IMR-90 (cell line): ENCODE data around the gene ETV4. TPM values are rescaled to one million over a fixed set of nuclear protein-coding genes. Genes with fewer than 3 reads are reported as not detected.

Experiments used
- ATAC-seq: fragments of 200-7000 bp; cut with Tn5 transposase; 2 replicates; pipeline ENCODE4 v1.9.1; 2020; ENCODE audit warnings: low read depth, mild to moderate bottlenecking, moderate library complexity
- BruUV-seq: library from RNA; stranded (reverse); fragments of 400-500 nt; replicated peaks from 2 replicates; lab custom pipeline; 2021; lab: Mats Ljungman, UMichigan
- CTCF ChIA-PET: fragments of 300-600 bp; formaldehyde crosslinking; extraction: SDS; loops from one replicate; lab custom pipeline; 2021; ENCODE audit warnings: antibody characterized with exemption; lab: Yijun Ruan, JAX
- POLR2A ChIA-PET: fragments of 300-600 bp; sonication (Branson Sonifier 250); formaldehyde crosslinking; loops from one replicate; lab custom pipeline; 2022; ENCODE audit warnings: antibody characterized with exemption; ENCODE audit not compliant: unreplicated experiment; lab: Charles Lee
- DNase-seq: peaks from one replicate; pipeline ENCODE4 v3.0.0; 2013
- H2AFZ ChIP-seq: replicated peaks from 2 replicates; pipeline ENCODE3; 2013; ENCODE audit warnings: low read length, mild to moderate bottlenecking; ENCODE audit not compliant: poor library complexity
- H2AK5ac ChIP-seq: 2 replicates; pipeline ENCODE4 v1.6.1; 2013; ENCODE audit warnings: low read depth, low read length, inconsistent platforms
- H2AK9ac ChIP-seq: replicated peaks from 2 replicates; pipeline ENCODE3; 2013; ENCODE audit warnings: mild to moderate bottlenecking, low read depth, low read length, moderate library complexity; ENCODE audit not compliant: poor library complexity
- H2BK120ac ChIP-seq: 2 replicates; pipeline ENCODE4 v1.6.1; 2013; ENCODE audit warnings: low read depth, low read length, inconsistent platforms
- H2BK15ac ChIP-seq: 3 replicates; pipeline ENCODE4 v1.6.1; 2013; ENCODE audit warnings: low read depth, low read length, inconsistent platforms
- H2BK20ac ChIP-seq: 2 replicates; pipeline ENCODE4 v1.6.1; 2013; ENCODE audit warnings: low read depth, mild to moderate bottlenecking, inconsistent platforms, low read length, moderate library complexity
- H2BK5ac ChIP-seq: 2 replicates; pipeline ENCODE4 v1.6.1; 2013; ENCODE audit warnings: mild to moderate bottlenecking, low read depth, low read length, inconsistent platforms; ENCODE audit not compliant: poor library complexity, severe bottlenecking
- H3K14ac ChIP-seq: replicated peaks from 2 replicates; pipeline ENCODE4 v1.6.1; 2013; ENCODE audit warnings: low read depth, low read length, inconsistent platforms
- H3K18ac ChIP-seq: 2 replicates; pipeline ENCODE4 v1.6.1; 2013; ENCODE audit warnings: low read depth, low read length, control low read depth
- H3K23ac ChIP-seq: 2 replicates; pipeline ENCODE4 v1.6.1; 2013; ENCODE audit warnings: low read depth, low read length, inconsistent platforms
- H3K27ac ChIP-seq: 2 replicates; pipeline ENCODE4 v1.5.1; 2013; ENCODE audit warnings: mild to moderate bottlenecking, control low read depth, low read length; ENCODE audit not compliant: insufficient read depth
- H3K27me3 ChIP-seq: 2 replicates; pipeline ENCODE4 v1.6.1; 2013; ENCODE audit warnings: low read length; ENCODE audit not compliant: control insufficient read depth, insufficient read depth
- H3K36me3 ChIP-seq: 2 replicates; pipeline ENCODE4 v1.6.1; 2013; ENCODE audit warnings: low read length, mixed read lengths; ENCODE audit not compliant: control insufficient read depth, insufficient read depth
- H3K4ac ChIP-seq: 2 replicates; pipeline ENCODE4 v1.6.1; 2013; ENCODE audit warnings: low read depth, low read length, inconsistent platforms
- H3K4me1 ChIP-seq: 2 replicates; pipeline ENCODE4 v1.6.1; 2013; ENCODE audit warnings: low read length, mixed read lengths; ENCODE audit not compliant: control insufficient read depth, insufficient read depth
- H3K4me2 ChIP-seq: 2 replicates; pipeline ENCODE4 v1.6.1; 2013; ENCODE audit warnings: low read depth, mild to moderate bottlenecking, control low read depth, low read length, moderate library complexity
- H3K4me3 ChIP-seq: 2 replicates; pipeline ENCODE4 v1.5.1; 2013; ENCODE audit warnings: low read depth, mild to moderate bottlenecking, control low read depth, low read length, moderate library complexity; ENCODE audit not compliant: insufficient read depth
- H3K56ac ChIP-seq: 2 replicates; pipeline ENCODE4 v1.6.1; 2013; ENCODE audit warnings: low read length, inconsistent platforms; ENCODE audit not compliant: insufficient read depth; ENCODE audit errors: extremely low read depth
- H3K79me1 ChIP-seq, 2 experiments: 2 replicates each; pipeline ENCODE4 v1.6.1; 2013; ENCODE audit warnings: low read length in 2 of 2, inconsistent platforms in 1 of 2, low read depth in 1 of 2
- H3K9ac ChIP-seq: 2 replicates; pipeline ENCODE4 v1.6.1; 2013; ENCODE audit warnings: low read depth, low read length, control low read depth
- H3K9me1 ChIP-seq: 2 replicates; pipeline ENCODE4 v1.6.1; 2013; ENCODE audit warnings: low read length, inconsistent platforms; ENCODE audit not compliant: insufficient read depth
- H3K9me3 ChIP-seq: 2 replicates; pipeline ENCODE4 v1.6.1; 2013; ENCODE audit warnings: low read length; ENCODE audit not compliant: control insufficient read depth, insufficient read depth
- H4K20me1 ChIP-seq: 2 replicates; pipeline ENCODE4 v1.6.1; 2013; ENCODE audit warnings: low read length, inconsistent platforms; ENCODE audit not compliant: insufficient read depth
- H4K5ac ChIP-seq: 2 replicates; pipeline ENCODE4 v1.6.1; 2013; ENCODE audit warnings: mild to moderate bottlenecking, low read depth, low read length, control low read depth
- H4K8ac ChIP-seq, 2 experiments: 2 replicates each; pipeline ENCODE4 v1.6.1; 2013; ENCODE audit warnings: low read depth in 2 of 2, low read length in 2 of 2, control low read depth in 1 of 2, inconsistent platforms in 1 of 2
- H4K91ac ChIP-seq: 2 replicates; pipeline ENCODE4 v1.6.1; 2013; ENCODE audit warnings: low read depth, low read length, inconsistent platforms; ENCODE audit not compliant: insufficient read depth
- CHD1 ChIP-seq: IDR thresholded peaks from 2 replicates; pipeline ENCODE4 v1.6.1; 2012; ENCODE audit warnings: low read depth, low read length, improper control_type of control experiment
- MAFK ChIP-seq: IDR thresholded peaks from 2 replicates; pipeline ENCODE4 v1.6.1; 2012; ENCODE audit warnings: low read depth, low read length, improper control_type of control experiment
- MAZ ChIP-seq: IDR thresholded peaks from 2 replicates; pipeline ENCODE4 v1.6.1; 2012; ENCODE audit warnings: low read depth, mild to moderate bottlenecking, low read length, improper control_type of control experiment, moderate library complexity, borderline replicate concordance
- RAD21 ChIP-seq: IDR thresholded peaks from 2 replicates; pipeline ENCODE4 v1.6.1; 2012; ENCODE audit warnings: low read length, improper control_type of control experiment
- WGBS, 2 experiments: methylation state at CpG; one replicate each; pipeline versions ENCODE4 v1.1.5 to v1.1.7; 2013; ENCODE audit warnings: missing lambda C conversion rate in 2 of 2; ENCODE audit not compliant: insufficient read length in 1 of 2; ENCODE audit errors: extremely low coverage in 2 of 2; 5-methylcytosine and 5-hydroxymethylcytosine counted together
- dilution Hi-C: fragments of 300-500 bp; cut with HindIII; formaldehyde crosslinking; loops from one replicate; pipeline ENCODE4 v1.14.3; 2018; ENCODE audit warnings: low sequenced_read_pairs; ENCODE audit not compliant: unreplicated experiment
- in situ Hi-C: fragments of 300-500 bp; cut with MboI; formaldehyde crosslinking; loops from 3 replicates; pipeline ENCODE4 v1.14.3; 2019; ENCODE audit warnings: low sequenced_read_pairs, inconsistent platforms, mixed read lengths
- intact Hi-C: fragments of 100-400 bp; cut with micrococcal nuclease; formaldehyde crosslinking; loops from 2 replicates; pipeline ENCODE4 v1.10.0; 2022
- polyA plus RNA-seq, 3 experiments: library from polyadenylated mRNA; depleted of rRNA; stranded (reverse); fragments of >200 nt; gene quantifications; 2 replicates each; pipeline ENCODE4 v1.2.3, GENCODE V29; 2012; ENCODE audit warnings: low replicate concordance in 1 of 3
- total RNA-seq: library from RNA; depleted of rRNA; stranded (reverse); fragments of >200 nt; gene quantifications from 2 replicates; pipeline ENCODE4 v1.2.3, GENCODE V29; 2012

ETV4 gene
- total and polyA plus RNA-seq, 2 of the 4 experiments (the other 2 are of a cell fraction) = 4.3 to 13.2 TPM

- Histone ChIP-seq H3K23ac (no peak overlapping the region), H2BK5ac (no peak overlapping the region), H3K9ac (no peak overlapping the region), H3K18ac (no peak overlapping the region), H4K8ac (no peak overlapping the region), H2AK5ac (no peak overlapping the region), H3K79me1 (0 out of 4 replicates have a peak, but pooled peaks cover 0 to 3% of the 10 kb centered on the region in 2 experiments), H3K36me3 (no peaks in the 10 kb centered on the region), H3K27ac (no peak overlapping the region), H3K4me2 (no peak overlapping the region), H3K4me3 (no peak overlapping the region), H3K27me3 (no peaks in the 10 kb centered on the region), H2BK20ac (no peak overlapping the region), H2AFZ (no peak overlapping the region), H3K14ac (no peak overlapping the region), H4K5ac (no peak overlapping the region), H3K9me1 (no peaks in the 10 kb centered on the region; the same call in 1 of the 2 replicates), H2BK120ac (no peak overlapping the region), H2AK9ac (no peak overlapping the region), H3K4ac (no peak overlapping the region), H3K56ac (no peak overlapping the region), H2BK15ac (no peak overlapping the region), H4K20me1 (no peaks in the 10 kb centered on the region), H4K91ac (no peak overlapping the region), H3K4me1 (0 out of 2 replicates have a peak, but pooled peaks cover 1% of the 10 kb centered on the region), H3K9me3 (no peaks in the 10 kb centered on the region)
- in situ Hi-C loops (no loop called here), intact Hi-C loops (no loop called here), dilution Hi-C loops (no loop called here)
- no peak for ATAC-seq
- WGBS, 2 experiments = 100% methylated on average over 1 of the region's 4 CpGs; no CpG with 5 or more reads in 1 of the 2 experiments
- no TSS peak for BruUV-seq
- POLR2A ChIA-PET = no interaction called here
- CTCF ChIA-PET = no interaction called here
- no peak for TF ChIP-seq RAD21
- TF ChIP-seq MAFK = no peak
- no peak for TF ChIP-seq MAZ
- TF ChIP-seq CHD1 = no peak
- no peak for DNase-seq
Measured at GRCh38 chr17:43550754-43551153, 4.6 kb upstream of the ETV4 start.
